Inferior parietal cortex (tissue), 1 donor: ENCODE results near the gene MARCHF6.
"Not testable (repeated sequence)": the region's sequence is repeated elsewhere in the genome, so short reads cannot be mapped to it uniquely, and the experiment has no call there.

Experiments used
- DNase-seq: peaks from one replicate; pipeline ENCODE4 v3.0.0-alpha.2; 2016; ENCODE audit errors: extremely low spot score

The MARCHF6 gene

GRCh38 chr5:10376544-10376943, 23.0 kb downstream of the MARCHF6 start:
- DNase-seq: no peak

- DNase-seq: no peak
These were observed 23.6 kb downstream of the MARCHF6 start for GRCh38 chr5:10377081-10377480.

GRCh38 chr5:10381803-10382202, 28.3 kb downstream of the MARCHF6 start:
- no peak for DNase-seq

- no peak for DNase-seq
These were observed 31.0 kb downstream of the MARCHF6 start for GRCh38 chr5:10384483-10384882.

GRCh38 chr5:10387690-10388089, 34.2 kb downstream of the MARCHF6 start:
- DNase-seq: no peak

GRCh38 chr5:10391130-10391529, 37.6 kb downstream of the MARCHF6 start:
- DNase-seq: no peak

GRCh38 chr5:10392567-10393328, 39.3 kb downstream of the MARCHF6 start:
- DNase-seq: not testable (repeated sequence)

GRCh38 chr5:10393491-10393890, 40.0 kb downstream of the MARCHF6 start:
- no peak for DNase-seq

- no peak for DNase-seq
These were observed 43.1 kb downstream of the MARCHF6 start for GRCh38 chr5:10396552-10396951.

- no peak for DNase-seq
These were observed 46.3 kb downstream of the MARCHF6 start for GRCh38 chr5:10399839-10400238.

- DNase-seq: peak; percentile 55
These were observed 46.9 kb downstream of the MARCHF6 start for GRCh38 chr5:10400411-10400810.

- DNase-seq: no peak
These were observed 47.3 kb downstream of the MARCHF6 start for GRCh38 chr5:10400831-10401230.

- no peak for DNase-seq
These were observed 48.0 kb downstream of the MARCHF6 start for GRCh38 chr5:10401498-10401897.
